Smooth muscle cell (in vitro differentiated cells): ENCODE results near the gene E2F3. TPM values are rescaled to one million over a fixed set of nuclear protein-coding genes. Genes with fewer than 3 reads are reported as not detected.

Experiments used
- DNase-seq: peaks from one replicate; lab custom pipeline; 2025; ENCODE audit not compliant: unreplicated experiment; lab: John Stamatoyannopoulos, UW
- H2AFZ ChIP-seq: fragments of 200-600 bp; sonication (generic); 2 replicates; pipeline ENCODE4 v1.6.0; 2016; ENCODE audit warnings: antibody characterized with exemption, low read depth, mild to moderate bottlenecking
- H3F3A ChIP-seq: fragments of 200-600 bp; sonication (generic); 2 replicates; pipeline ENCODE4 v1.6.0; 2017; ENCODE audit warnings: antibody characterized with exemption, low read depth
- H3K27ac ChIP-seq: fragments of 200-600 bp; sonication (generic); 2 replicates; pipeline ENCODE4 v1.5.1; 2016; ENCODE audit warnings: low read depth, mild to moderate bottlenecking
- H3K27me3 ChIP-seq: fragments of 200-600 bp; sonication (generic); 2 replicates; pipeline ENCODE4 v1.6.1; 2016; ENCODE audit warnings: low read depth, mild to moderate bottlenecking
- H3K36me3 ChIP-seq: fragments of 200-600 bp; sonication (generic); 2 replicates; pipeline ENCODE4 v1.5.1; 2016; ENCODE audit warnings: low read depth
- H3K4me1 ChIP-seq: fragments of 200-600 bp; sonication (generic); 2 replicates; pipeline ENCODE4 v1.5.1; 2016; ENCODE audit warnings: low read depth
- H3K4me2 ChIP-seq: fragments of 200-600 bp; sonication (generic); 2 replicates; pipeline ENCODE4 v1.6.0; 2016; ENCODE audit warnings: mild to moderate bottlenecking
- H3K4me3 ChIP-seq: fragments of 200-600 bp; sonication (generic); 2 replicates; pipeline ENCODE4 v1.5.1; 2016; ENCODE audit warnings: mild to moderate bottlenecking
- H3K79me2 ChIP-seq: fragments of 200-600 bp; sonication (generic); 2 replicates; pipeline ENCODE4 v1.6.0; 2016; ENCODE audit warnings: low read depth, mild to moderate bottlenecking
- H3K9ac ChIP-seq: fragments of 200-600 bp; sonication (generic); 2 replicates; pipeline ENCODE4 v1.6.0; 2016; ENCODE audit warnings: low read depth
- H3K9me3 ChIP-seq: fragments of 200-600 bp; sonication (generic); replicated peaks from 2 replicates; pipeline ENCODE4 v1.5.1; 2016; ENCODE audit warnings: low read depth
- H4K20me1 ChIP-seq: fragments of 200-600 bp; sonication (generic); 2 replicates; pipeline ENCODE4 v1.6.0; 2016; ENCODE audit warnings: low read depth
- WGBS: methylation state at CpG from one replicate; pipeline ENCODE4 v1.1.7; 2016; ENCODE audit warnings: low lambda C conversion rate; 5-methylcytosine and 5-hydroxymethylcytosine counted together
- polyA plus RNA-seq: library from polyadenylated mRNA; unstranded; fragments of >200 nt; fragmentation: Nextera tagmentation; extraction: Ambion mirVana; gene quantifications from 2 replicates; pipeline ENCODE4 v1.2.1, GENCODE V29; 2016
- total RNA-seq: library from RNA; depleted of rRNA; stranded (reverse); fragments of >200 nt; gene quantifications from 2 replicates; pipeline ENCODE4 v1.2.3, GENCODE V29; 2014
- TF ChIP-seq, protein P1 (sequence below): fragments of 200-600 bp; sonication (generic); IDR thresholded peaks from 2 replicates; pipeline ENCODE4 v1.5.1; 2017; ENCODE audit warnings: borderline replicate concordance, mild to moderate bottlenecking, antibody characterized with exemption; ENCODE audit not compliant: insufficient read depth, poor library complexity, severe bottlenecking

E2F3 gene
- total and polyA plus RNA-seq, 2 experiments from 2014 or later, result 7.9 to 12.6 TPM

DNA sequence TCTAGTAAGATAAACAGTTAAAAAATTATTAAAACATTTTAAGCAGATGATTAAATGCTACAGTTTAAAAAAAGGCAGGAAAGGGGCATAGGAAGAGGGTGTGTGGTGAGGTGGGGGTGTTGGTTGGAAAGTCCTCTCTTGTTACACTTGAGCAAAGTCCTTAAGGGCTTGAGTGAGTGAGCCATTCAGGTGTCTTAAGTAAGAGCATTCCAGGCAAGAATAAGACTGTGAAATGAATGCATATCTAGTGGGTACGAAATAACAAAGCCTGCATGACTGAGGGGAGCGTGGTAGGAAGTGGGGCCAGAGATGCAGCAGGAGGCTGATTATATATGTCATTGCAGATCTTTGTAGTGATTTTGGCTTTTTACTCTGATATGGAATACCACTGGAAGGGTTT, 137.7 kb downstream of the E2F3 start:
- peaks cover 14% of the 10 kb centered on the region for H3K4me1 ChIP-seq
- no peak overlapping the region for H3K27ac ChIP-seq
- no peaks in the 10 kb centered on the region for H3K27me3 ChIP-seq
- peaks cover 15% of the 10 kb centered on the region for H3K79me2 ChIP-seq
- no peak overlapping the region for H3K9ac ChIP-seq
- H4K20me1 ChIP-seq, result no peaks in the 10 kb centered on the region
- WGBS, result 98% methylated on average over 2 of the region's 2 CpGs
- no peak overlapping the region for H3K4me3 ChIP-seq
- TF ChIP-seq, protein P1, sequence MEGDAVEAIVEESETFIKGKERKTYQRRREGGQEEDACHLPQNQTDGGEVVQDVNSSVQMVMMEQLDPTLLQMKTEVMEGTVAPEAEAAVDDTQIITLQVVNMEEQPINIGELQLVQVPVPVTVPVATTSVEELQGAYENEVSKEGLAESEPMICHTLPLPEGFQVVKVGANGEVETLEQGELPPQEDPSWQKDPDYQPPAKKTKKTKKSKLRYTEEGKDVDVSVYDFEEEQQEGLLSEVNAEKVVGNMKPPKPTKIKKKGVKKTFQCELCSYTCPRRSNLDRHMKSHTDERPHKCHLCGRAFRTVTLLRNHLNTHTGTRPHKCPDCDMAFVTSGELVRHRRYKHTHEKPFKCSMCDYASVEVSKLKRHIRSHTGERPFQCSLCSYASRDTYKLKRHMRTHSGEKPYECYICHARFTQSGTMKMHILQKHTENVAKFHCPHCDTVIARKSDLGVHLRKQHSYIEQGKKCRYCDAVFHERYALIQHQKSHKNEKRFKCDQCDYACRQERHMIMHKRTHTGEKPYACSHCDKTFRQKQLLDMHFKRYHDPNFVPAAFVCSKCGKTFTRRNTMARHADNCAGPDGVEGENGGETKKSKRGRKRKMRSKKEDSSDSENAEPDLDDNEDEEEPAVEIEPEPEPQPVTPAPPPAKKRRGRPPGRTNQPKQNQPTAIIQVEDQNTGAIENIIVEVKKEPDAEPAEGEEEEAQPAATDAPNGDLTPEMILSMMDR, result no peak
- no peaks in the 10 kb centered on the region for H3K9me3 ChIP-seq
- H2AFZ ChIP-seq, result no peak overlapping the region
- no peak for DNase-seq
- H3K4me2 ChIP-seq, result no peak overlapping the region
- no peaks in the 10 kb centered on the region for H3F3A ChIP-seq
- no peaks in the 10 kb centered on the region for H3K36me3 ChIP-seq

DNA sequence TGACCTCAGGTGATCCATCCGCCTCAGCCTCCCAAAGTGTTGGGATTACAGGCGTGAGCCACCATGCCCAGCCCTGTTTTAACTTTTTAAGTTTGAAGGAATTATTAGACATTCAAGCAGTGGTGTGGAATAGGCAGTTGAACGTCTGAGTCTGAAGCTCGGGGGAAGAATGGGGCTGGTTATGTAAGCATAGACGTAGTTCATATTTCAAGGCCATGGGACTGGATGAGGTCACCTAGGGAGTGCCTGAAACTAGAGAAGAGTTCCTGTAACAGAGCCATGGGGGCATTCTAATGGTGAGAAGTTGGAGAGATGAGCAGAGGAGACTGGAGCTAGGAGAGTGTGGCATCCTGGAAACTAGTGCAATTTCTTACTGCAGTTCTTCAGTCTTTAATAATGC, 139.0 kb downstream of the E2F3 start:
- Histone ChIP-seq H3K27ac (no peak overlapping the region), H3K9ac (no peak overlapping the region), H3K4me3 (no peak overlapping the region), H3K9me3 (no peaks in the 10 kb centered on the region), H3K36me3 (no peaks in the 10 kb centered on the region), H3K79me2 (peaks cover 6% of the 10 kb centered on the region), H4K20me1 (no peaks in the 10 kb centered on the region), H3K27me3 (no peaks in the 10 kb centered on the region), H3F3A (no peaks in the 10 kb centered on the region), H3K4me2 (no peak overlapping the region), H3K4me1 (peaks cover 7% of the 10 kb centered on the region), H2AFZ (no peak overlapping the region)
- TF ChIP-seq, protein P1, result no peak
- DNase-seq, result no peak
- WGBS, result 89% methylated on average over 5 of the region's 5 CpGs

DNA sequence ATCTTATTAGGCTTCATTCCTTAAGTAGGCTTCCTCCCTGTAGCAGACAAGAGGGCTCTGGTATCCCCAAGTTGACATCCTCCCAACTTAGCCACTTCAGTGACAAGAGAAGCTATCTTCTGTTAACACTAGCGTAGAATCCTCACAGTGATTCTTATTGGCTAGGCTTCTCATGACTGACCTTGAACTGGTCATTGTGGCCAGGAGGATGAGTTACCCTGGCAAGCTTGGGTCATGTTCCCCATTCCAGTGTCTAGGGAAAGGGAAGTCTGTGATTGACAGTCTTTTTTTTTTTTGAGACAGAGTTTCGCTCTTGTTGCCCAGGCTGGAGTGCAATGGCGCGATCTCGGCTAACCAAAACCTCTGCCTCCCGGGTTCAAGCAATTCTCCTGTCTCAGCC, 139.7 kb downstream of the E2F3 start:
- H3K36me3 ChIP-seq, result no peaks in the 10 kb centered on the region
- WGBS, result 97% methylated on average over 6 of the region's 6 CpGs
- H3K4me2 ChIP-seq, result no peak overlapping the region
- H3K79me2 ChIP-seq, result peaks cover 5% of the 10 kb centered on the region
- H3K9me3 ChIP-seq, result no peaks in the 10 kb centered on the region
- peaks cover 7% of the 10 kb centered on the region for H3K4me1 ChIP-seq
- TF ChIP-seq, protein P1, result no peak
- no peak overlapping the region for H3K9ac ChIP-seq
- DNase-seq, result no peak
- no peaks in the 10 kb centered on the region for H3F3A ChIP-seq
- H3K4me3 ChIP-seq, result no peak overlapping the region
- no peak overlapping the region for H2AFZ ChIP-seq
- no peaks in the 10 kb centered on the region for H3K27me3 ChIP-seq
- no peak overlapping the region for H3K27ac ChIP-seq
- no peaks in the 10 kb centered on the region for H4K20me1 ChIP-seq

DNA sequence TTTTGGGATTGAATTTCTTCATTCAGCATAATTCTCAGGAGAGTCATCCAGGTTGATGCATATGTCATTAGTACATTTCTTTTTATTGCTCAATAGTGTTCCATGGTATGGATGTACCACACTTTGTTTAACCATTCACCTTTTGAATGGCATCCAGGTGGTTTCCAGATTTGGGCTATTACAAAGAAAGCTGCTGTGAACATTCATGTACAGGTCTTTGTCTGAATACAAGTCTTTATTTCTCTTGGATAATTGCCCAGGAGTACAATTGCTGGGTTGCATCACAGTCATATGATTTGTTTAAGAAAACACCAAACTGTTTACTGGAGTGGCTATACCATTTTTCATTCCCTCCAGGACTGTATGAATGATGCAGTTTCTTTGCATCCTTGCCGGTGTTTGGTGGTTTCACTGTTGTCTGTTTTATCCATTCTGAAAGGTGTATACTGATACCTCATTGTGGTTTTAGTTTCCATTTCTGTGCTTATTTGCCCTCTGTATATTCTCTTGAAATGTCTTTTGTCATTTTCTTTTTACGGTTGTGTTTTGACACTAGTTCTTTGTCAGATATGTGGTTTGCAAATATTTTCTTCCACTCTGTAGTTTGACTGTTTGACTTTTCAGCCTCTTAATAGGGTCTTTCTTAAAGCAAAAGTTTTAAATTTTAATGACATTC, 141.4 kb downstream of the E2F3 start:
- TF ChIP-seq, protein P1, result no peak
- Histone ChIP-seq H3K79me2 (no peaks in the 10 kb centered on the region), H4K20me1 (no peaks in the 10 kb centered on the region), H3K4me3 (no peak overlapping the region), H2AFZ (no peak overlapping the region), H3K4me1 (peaks cover 7% of the 10 kb centered on the region), H3K27me3 (no peaks in the 10 kb centered on the region), H3K9ac (no peak overlapping the region), H3K27ac (no peak overlapping the region), H3K4me2 (no peak overlapping the region), H3K9me3 (no peaks in the 10 kb centered on the region), H3K36me3 (no peaks in the 10 kb centered on the region), H3F3A (no peaks in the 10 kb centered on the region)
- no peak for DNase-seq
- 85% methylated on average over 2 of the region's 2 CpGs for WGBS
